ENCODE data around the gene SNTA1. TPM values are rescaled to one million over a fixed set of nuclear protein-coding genes. Genes with fewer than 3 reads are reported as not detected.
"Not testable (repeated sequence)": the region's sequence is repeated elsewhere in the genome, so short reads cannot be mapped to it uniquely, and the experiment has no call there.

Gene SNTA1
- total RNA-seq, 6 experiments from 2014 or later: 13.9 to 22.2 (median 20.9) TPM

- no peak overlapping the region for H3K4me3 Mint-ChIP-seq
- H3K27ac Mint-ChIP-seq: no peak overlapping the region
- no peaks in the 10 kb centered on the region for H3K9me3 Mint-ChIP-seq
- TF ChIP-seq, protein P1, sequence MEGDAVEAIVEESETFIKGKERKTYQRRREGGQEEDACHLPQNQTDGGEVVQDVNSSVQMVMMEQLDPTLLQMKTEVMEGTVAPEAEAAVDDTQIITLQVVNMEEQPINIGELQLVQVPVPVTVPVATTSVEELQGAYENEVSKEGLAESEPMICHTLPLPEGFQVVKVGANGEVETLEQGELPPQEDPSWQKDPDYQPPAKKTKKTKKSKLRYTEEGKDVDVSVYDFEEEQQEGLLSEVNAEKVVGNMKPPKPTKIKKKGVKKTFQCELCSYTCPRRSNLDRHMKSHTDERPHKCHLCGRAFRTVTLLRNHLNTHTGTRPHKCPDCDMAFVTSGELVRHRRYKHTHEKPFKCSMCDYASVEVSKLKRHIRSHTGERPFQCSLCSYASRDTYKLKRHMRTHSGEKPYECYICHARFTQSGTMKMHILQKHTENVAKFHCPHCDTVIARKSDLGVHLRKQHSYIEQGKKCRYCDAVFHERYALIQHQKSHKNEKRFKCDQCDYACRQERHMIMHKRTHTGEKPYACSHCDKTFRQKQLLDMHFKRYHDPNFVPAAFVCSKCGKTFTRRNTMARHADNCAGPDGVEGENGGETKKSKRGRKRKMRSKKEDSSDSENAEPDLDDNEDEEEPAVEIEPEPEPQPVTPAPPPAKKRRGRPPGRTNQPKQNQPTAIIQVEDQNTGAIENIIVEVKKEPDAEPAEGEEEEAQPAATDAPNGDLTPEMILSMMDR (IDR thresholded peaks at IDR 0.05): no peak
- no peaks in the 10 kb centered on the region for H3K36me3 Mint-ChIP-seq (ENCODE audit: low read depth)
- peaks cover 11% of the 10 kb centered on the region for H3K4me1 Mint-ChIP-seq (ENCODE audit: low read depth)
- no peak for DNase-seq
- H3K27me3 Mint-ChIP-seq (ENCODE audit: insufficient read depth): no peaks in the 10 kb centered on the region
Measured at GRCh38 chr20:33488201-33488600, 44.6 kb upstream of the SNTA1 start.

GRCh38 chr20:33483186-33483585, 39.6 kb upstream of the SNTA1 start:
- H3K27ac Mint-ChIP-seq; H3K4me1 Mint-ChIP-seq (ENCODE audit: low read depth); DNase-seq; H3K9me3 Mint-ChIP-seq; H3K4me3 Mint-ChIP-seq; H3K27me3 Mint-ChIP-seq (ENCODE audit: insufficient read depth); H3K36me3 Mint-ChIP-seq (ENCODE audit: low read depth): not testable (repeated sequence)

GRCh38 chr20:33482581-33482980, 39.0 kb upstream of the SNTA1 start:
- Mint-ChIP-seq H3K27me3 (ENCODE audit: insufficient read depth) (peaks cover 3% of the 10 kb centered on the region; the same call in 1 of the 2 replicates), H3K4me3 (no peak overlapping the region), H3K36me3 (ENCODE audit: low read depth) (no peaks in the 10 kb centered on the region), H3K27ac (no peak overlapping the region), H3K9me3 (no peaks in the 10 kb centered on the region), H3K4me1 (ENCODE audit: low read depth) (no peaks in the 10 kb centered on the region)
- DNase-seq: no peak
- TF ChIP-seq, protein P1 (IDR thresholded peaks at IDR 0.05): no peak

DNA sequence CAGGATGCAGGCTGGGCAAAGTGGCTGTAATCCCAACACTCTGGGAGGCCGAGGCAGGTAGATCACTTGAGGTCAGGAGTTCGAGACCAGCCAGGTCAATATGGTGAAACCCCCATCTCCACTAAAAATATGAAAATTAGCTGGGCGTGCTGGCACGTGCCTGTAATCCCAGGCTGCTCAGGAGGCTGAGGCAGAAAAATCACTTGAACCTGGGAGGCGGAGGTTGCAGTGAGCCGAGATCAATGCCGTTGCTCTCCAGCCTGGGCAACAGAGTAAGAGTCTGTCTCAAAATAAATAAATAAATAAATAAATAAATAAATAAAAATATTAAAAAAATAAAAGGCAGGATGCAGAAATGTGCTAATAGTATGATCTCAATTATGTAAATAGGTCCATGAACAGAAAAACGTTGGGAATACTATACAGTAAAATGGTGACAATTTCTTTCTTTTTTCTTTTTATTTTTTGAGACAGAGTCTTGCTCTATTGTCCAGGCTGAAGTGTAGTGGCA, 37.9 kb upstream of the SNTA1 start:
- Mint-ChIP-seq H3K36me3 (ENCODE audit: low read depth) (no peaks in the 10 kb centered on the region), H3K27me3 (ENCODE audit: insufficient read depth) (peaks cover 5% of the 10 kb centered on the region; the same call in 1 of the 2 replicates), H3K9me3 (no peaks in the 10 kb centered on the region), H3K4me3 (no peak overlapping the region), H3K4me1 (ENCODE audit: low read depth) (no peaks in the 10 kb centered on the region), H3K27ac (no peak overlapping the region)
- TF ChIP-seq, protein P1 (IDR thresholded peaks at IDR 0.05): no peak
- no peak for DNase-seq

DNA sequence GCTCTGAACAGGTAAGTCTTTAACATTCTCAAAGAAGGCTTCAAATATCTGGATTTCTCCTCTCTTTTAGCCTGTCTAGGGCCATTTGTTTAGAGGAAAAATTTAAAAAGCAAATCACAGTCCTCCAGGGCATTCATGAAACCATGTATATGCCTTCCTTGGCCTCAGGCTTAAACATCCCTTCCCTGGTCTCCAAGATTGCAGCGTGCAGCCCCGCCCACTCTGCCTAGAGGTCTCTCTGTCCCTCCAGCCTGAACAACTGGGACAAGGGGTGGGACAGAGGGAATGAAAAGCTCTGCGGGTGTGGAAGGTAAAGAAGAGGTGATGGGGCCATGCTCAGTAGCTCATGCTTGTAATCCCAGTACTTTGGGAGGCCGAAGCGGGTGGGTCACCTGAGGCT, 36.5 kb upstream of the SNTA1 start:
- Mint-ChIP-seq H3K27ac (no peak overlapping the region), H3K4me1 (ENCODE audit: low read depth) (no peaks in the 10 kb centered on the region), H3K36me3 (ENCODE audit: low read depth) (no peaks in the 10 kb centered on the region), H3K27me3 (ENCODE audit: insufficient read depth) (peaks cover 8% of the 10 kb centered on the region; the same call in 1 of the 2 replicates), H3K9me3 (no peaks in the 10 kb centered on the region), H3K4me3 (no peak overlapping the region)
- TF ChIP-seq, protein P1 (IDR thresholded peaks at IDR 0.05): no peak
- DNase-seq: no peak

DNA sequence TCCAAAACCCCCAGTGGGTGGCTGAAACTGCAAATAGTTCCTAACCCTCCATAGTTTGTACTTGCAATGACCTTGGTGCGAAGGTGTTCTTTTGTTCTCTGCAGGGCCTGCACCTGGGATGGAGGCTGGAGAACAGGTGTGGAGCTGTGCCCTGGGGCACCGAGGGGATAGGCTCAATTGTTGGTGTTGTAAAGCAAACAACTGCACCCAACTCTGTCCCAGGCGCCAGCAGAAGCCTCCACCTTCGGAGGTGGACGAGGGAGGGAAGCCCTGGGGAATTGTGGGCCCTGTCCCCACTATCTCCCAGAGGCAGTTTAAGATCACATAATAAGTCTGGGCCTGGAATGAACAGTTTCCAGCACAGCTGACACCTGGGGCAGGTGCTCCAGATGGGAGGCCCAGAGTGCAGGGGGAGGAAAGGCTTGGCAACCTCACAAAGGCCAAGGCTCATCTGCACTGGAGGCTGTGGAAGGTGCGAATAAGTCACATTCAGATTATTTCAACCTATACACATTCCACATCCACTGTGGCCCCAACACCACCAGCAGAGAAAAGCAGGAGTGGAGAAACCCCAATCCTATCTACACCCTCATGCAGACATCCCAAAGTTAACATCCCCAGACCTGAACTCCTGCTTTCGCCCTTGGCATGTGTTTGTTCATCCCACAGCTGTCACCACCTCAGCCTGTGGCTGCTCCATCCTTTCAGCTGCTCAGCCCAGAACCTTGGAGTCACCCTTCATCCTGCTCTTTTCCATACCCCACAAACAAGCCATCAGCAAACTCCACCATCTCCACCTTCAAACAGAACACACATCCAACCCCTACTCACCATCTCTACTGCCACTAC, 34.0 kb upstream of the SNTA1 start:
- Mint-ChIP-seq H3K9me3 (no peaks in the 10 kb centered on the region), H3K36me3 (ENCODE audit: low read depth) (no peaks in the 10 kb centered on the region), H3K27ac (no peak overlapping the region), H3K4me3 (no peak overlapping the region), H3K27me3 (ENCODE audit: insufficient read depth) (peaks cover 14% of the 10 kb centered on the region), H3K4me1 (ENCODE audit: low read depth) (no peaks in the 10 kb centered on the region)
- no peak for DNase-seq
- TF ChIP-seq, protein P1 (IDR thresholded peaks at IDR 0.05): no peak
